ENCODE results near the gene PGAM1.

PGAM1 gene

DNA sequence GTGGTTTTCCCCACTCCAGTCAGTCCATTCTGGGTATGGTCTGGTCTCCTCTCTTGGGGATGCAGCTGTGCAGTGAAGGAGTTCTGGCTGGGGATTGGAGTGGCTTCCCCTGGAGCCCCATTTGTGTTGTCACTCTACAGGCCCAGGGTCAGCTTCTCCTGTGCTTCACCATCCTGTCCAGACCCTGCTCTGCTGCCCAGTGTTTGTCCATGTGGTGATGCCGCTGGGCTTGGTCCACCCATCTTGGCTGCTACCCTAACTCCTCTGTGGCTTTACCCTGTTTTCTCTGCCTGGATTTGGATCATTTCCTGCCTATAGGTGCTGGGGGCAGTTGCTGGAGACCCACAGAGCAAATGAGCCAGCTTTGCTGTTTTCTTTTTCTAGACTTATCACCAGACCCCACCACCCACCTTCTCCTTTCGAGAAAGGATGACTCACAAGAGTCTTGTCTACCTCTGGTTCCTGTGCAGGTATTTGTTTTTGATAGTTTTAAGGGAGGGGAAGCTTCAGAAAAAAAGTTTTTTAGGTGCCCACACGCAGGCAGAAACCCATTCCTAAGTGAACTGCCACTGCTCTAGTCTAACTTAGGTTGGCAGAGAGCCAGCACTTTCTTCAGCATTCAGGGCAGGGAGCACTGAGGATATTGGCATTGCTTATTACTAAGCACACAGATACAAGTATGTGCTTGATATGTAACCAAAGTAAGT lies 28.5 kb downstream of the PGAM1 start:
- no peak overlapping the region for H3K4me3 ChIP-seq (ENCODE audit: low read depth, low read length)
- no peak for DNase-seq (ENCODE audit: low read depth)
- TF ChIP-seq, protein P1, sequence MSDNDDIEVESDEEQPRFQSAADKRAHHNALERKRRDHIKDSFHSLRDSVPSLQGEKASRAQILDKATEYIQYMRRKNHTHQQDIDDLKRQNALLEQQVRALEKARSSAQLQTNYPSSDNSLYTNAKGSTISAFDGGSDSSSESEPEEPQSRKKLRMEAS (IDR thresholded peaks at IDR 0.05; ENCODE audit: low read depth, low read length), result no peak
- TF ChIP-seq MYC (IDR thresholded peaks at IDR 0.05; ENCODE audit: low read depth, low read length), result no peak
- no peak for TF ChIP-seq POLR2A (IDR thresholded peaks at IDR 0.05; ENCODE audit: extremely low read depth, insufficient read length)
- TF ChIP-seq, protein P2, sequence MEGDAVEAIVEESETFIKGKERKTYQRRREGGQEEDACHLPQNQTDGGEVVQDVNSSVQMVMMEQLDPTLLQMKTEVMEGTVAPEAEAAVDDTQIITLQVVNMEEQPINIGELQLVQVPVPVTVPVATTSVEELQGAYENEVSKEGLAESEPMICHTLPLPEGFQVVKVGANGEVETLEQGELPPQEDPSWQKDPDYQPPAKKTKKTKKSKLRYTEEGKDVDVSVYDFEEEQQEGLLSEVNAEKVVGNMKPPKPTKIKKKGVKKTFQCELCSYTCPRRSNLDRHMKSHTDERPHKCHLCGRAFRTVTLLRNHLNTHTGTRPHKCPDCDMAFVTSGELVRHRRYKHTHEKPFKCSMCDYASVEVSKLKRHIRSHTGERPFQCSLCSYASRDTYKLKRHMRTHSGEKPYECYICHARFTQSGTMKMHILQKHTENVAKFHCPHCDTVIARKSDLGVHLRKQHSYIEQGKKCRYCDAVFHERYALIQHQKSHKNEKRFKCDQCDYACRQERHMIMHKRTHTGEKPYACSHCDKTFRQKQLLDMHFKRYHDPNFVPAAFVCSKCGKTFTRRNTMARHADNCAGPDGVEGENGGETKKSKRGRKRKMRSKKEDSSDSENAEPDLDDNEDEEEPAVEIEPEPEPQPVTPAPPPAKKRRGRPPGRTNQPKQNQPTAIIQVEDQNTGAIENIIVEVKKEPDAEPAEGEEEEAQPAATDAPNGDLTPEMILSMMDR (IDR thresholded peaks at IDR 0.05; ENCODE audit: low read depth, low read length), result no peak

DNA sequence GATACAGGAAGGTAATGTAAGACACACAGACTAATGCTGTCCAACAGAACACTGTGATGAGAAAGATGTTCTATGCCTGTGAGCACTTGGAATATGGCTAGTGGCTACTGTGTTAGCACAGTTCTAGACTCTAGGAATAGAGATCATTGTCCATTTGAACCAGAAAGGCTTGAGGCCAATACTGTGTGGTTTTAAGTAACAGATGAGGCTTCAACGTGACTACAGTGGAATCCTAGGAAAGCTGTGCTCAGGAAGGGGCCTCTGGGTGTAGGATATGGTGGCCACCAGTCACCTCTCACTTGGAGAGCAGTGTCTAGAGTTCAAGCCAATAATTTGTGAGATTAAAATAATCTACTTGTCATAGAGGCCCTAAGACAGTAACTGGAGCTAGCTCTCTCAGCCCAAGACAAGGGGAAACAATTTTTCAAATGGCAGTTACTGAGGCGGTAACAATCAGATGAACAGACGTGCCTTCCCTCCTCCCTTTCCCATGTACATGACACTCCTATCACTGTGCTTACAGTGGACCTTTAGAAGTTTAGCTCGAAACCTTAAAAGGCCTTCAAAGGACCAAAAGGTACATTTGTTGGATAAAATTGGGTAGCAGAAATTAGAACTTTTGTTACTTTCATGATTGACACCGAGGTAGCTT lies 30.2 kb downstream of the PGAM1 start:
- TF ChIP-seq, protein P2 (IDR thresholded peaks at IDR 0.05; ENCODE audit: low read depth, low read length), result no peak
- no peak for TF ChIP-seq POLR2A (IDR thresholded peaks at IDR 0.05; ENCODE audit: extremely low read depth, insufficient read length)
- TF ChIP-seq, protein P1 (IDR thresholded peaks at IDR 0.05; ENCODE audit: low read depth, low read length), result no peak
- TF ChIP-seq MYC (IDR thresholded peaks at IDR 0.05; ENCODE audit: low read depth, low read length), result no peak
- no peak for DNase-seq (ENCODE audit: low read depth)
- H3K4me3 ChIP-seq (ENCODE audit: low read depth, low read length), result no peak overlapping the region

DNA sequence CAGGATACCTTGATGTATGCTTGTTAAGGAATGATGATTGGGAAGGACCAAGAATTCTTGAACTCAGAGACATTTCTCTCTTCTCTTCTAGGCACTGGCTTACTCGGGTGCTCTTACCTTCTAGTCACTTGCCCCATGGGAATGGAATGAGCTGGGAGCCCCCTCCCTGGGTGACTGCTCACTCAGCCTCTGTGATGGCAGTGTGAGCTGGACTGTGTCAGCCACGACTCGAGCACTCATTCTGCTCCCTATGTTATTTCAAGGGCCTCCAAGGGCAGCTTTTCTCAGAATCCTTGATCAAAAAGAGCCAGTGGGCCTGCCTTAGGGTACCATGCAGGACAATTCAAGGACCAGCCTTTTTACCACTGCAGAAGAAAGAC lies 30.7 kb downstream of the PGAM1 start:
- H3K4me3 ChIP-seq (ENCODE audit: low read depth, low read length), result no peak overlapping the region
- TF ChIP-seq POLR2A (IDR thresholded peaks at IDR 0.05; ENCODE audit: extremely low read depth, insufficient read length) (no peak), MYC (IDR thresholded peaks at IDR 0.05; ENCODE audit: low read depth, low read length) (no peak)
- TF ChIP-seq, protein P2 (IDR thresholded peaks at IDR 0.05; ENCODE audit: low read depth, low read length), result no peak
- TF ChIP-seq, protein P1 (IDR thresholded peaks at IDR 0.05; ENCODE audit: low read depth, low read length), result no peak
- no peak for DNase-seq (ENCODE audit: low read depth)

DNA sequence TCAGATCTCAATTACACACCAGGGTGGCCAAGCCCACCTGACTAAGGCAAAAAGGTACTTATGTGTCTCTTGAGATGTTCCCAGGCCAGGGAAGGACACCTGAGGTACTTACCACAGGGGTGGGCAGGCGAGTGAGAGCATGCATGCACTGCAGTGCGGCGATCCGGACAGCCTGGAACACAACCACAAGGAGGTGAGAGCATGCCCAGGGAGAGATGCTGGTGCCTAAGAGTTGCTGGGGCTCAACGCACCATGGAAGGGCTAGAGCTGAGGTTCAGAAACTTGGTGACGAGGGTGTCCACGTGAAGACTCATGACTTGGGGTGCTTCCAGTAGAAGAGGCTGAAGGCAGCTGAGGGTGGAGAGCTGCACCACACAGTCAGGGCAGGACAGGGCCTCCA lies 33.1 kb downstream of the PGAM1 start:
- H3K4me3 ChIP-seq (ENCODE audit: low read depth, low read length), result no peak overlapping the region
- DNase-seq (ENCODE audit: low read depth), result no peak
- TF ChIP-seq, protein P2 (IDR thresholded peaks at IDR 0.05; ENCODE audit: low read depth, low read length), result no peak
- TF ChIP-seq MYC (IDR thresholded peaks at IDR 0.05; ENCODE audit: low read depth, low read length) (no peak), POLR2A (IDR thresholded peaks at IDR 0.05; ENCODE audit: extremely low read depth, insufficient read length) (no peak)
- TF ChIP-seq, protein P1 (IDR thresholded peaks at IDR 0.05; ENCODE audit: low read depth, low read length), result no peak

DNA sequence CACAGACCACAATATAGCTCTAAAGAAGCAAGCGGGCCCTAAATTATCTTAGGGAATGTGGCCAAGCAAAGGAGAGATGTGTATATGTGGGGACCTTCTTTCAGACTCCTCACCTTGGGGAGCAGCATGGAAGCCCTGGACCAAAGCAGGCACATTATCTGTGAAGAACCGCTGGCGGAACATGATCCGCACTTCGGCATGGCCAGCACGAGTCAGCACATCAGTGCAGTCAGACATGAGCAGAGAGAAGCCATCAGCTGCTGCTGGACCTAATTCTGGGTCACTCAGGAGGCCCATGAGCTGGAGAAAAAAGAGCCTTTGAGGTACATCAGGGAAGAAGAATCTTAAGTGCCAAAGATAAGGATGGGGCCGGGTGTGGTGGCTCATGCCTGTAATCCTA lies 33.9 kb downstream of the PGAM1 start:
- TF ChIP-seq POLR2A (IDR thresholded peaks at IDR 0.05; ENCODE audit: extremely low read depth, insufficient read length) (no peak), MYC (IDR thresholded peaks at IDR 0.05; ENCODE audit: low read depth, low read length) (no peak)
- TF ChIP-seq, protein P2 (IDR thresholded peaks at IDR 0.05; ENCODE audit: low read depth, low read length), result no peak
- TF ChIP-seq, protein P1 (IDR thresholded peaks at IDR 0.05; ENCODE audit: low read depth, low read length), result no peak
- no peak for DNase-seq (ENCODE audit: low read depth)
- H3K4me3 ChIP-seq (ENCODE audit: low read depth, low read length), result no peak overlapping the region
